DOHH2 (cell line): Measurements from ENCODE around the gene UCN3.

ENCODE experiments used
- H3F3A ChIP-seq: fragments of 200-600 bp; sonication (generic), shearing (Covaris generic); 2 replicates; pipeline ENCODE4 v1.6.0; 2016; ENCODE audit warnings: antibody characterized with exemption, mild to moderate bottlenecking; ENCODE audit not compliant: control insufficient read depth, insufficient read depth
- H3K27ac ChIP-seq: fragments of 200-600 bp; sonication (generic); 2 replicates; pipeline ENCODE4 v1.5.1; 2014; ENCODE audit warnings: low read depth, mild to moderate bottlenecking, low read length, moderate library complexity
- H3K27me3 ChIP-seq: fragments of 200-600 bp; sonication (generic); 2 replicates; pipeline ENCODE4 v1.6.1; 2014; ENCODE audit warnings: mild to moderate bottlenecking, low read length, mixed read lengths; ENCODE audit not compliant: control insufficient read depth
- H3K36me3 ChIP-seq: fragments of 200-600 bp; sonication (generic); 2 replicates; pipeline ENCODE4 v1.6.1; 2014; ENCODE audit warnings: mild to moderate bottlenecking, low read length, moderate library complexity, mixed read lengths; ENCODE audit not compliant: control insufficient read depth
- H3K4me1 ChIP-seq: fragments of 200-600 bp; sonication (generic); 2 replicates; pipeline ENCODE4 v1.6.1; 2014; ENCODE audit warnings: mild to moderate bottlenecking, low read length, mixed read lengths; ENCODE audit not compliant: control insufficient read depth
- H3K4me2 ChIP-seq: fragments of 200-600 bp; sonication (generic); 2 replicates; pipeline ENCODE4 v1.6.0; 2014; ENCODE audit warnings: mild to moderate bottlenecking, low read length, moderate library complexity
- H3K4me3 ChIP-seq: fragments of 200-600 bp; sonication (generic); 2 replicates; pipeline ENCODE4 v1.5.1; 2014; ENCODE audit warnings: mild to moderate bottlenecking, low read length, mixed read lengths
- H3K79me2 ChIP-seq: fragments of 200-600 bp; sonication (generic); 2 replicates; pipeline ENCODE4 v1.6.1; 2014; ENCODE audit warnings: mild to moderate bottlenecking, low read length, mixed read lengths; ENCODE audit not compliant: control insufficient read depth
- H3K9me2 ChIP-seq: fragments of 200-600 bp; sonication (generic); replicated peaks from 2 replicates; pipeline ENCODE4 v1.6.1; 2014; ENCODE audit warnings: mild to moderate bottlenecking, low read length, mixed read lengths; ENCODE audit not compliant: control insufficient read depth
- H3K9me3 ChIP-seq: fragments of 200-600 bp; sonication (generic); 2 replicates; pipeline ENCODE4 v1.6.1; 2014; ENCODE audit warnings: antibody characterized with exemption, low read length, mixed read lengths; ENCODE audit not compliant: control insufficient read depth, insufficient read depth
- H4K20me1 ChIP-seq: fragments of 200-600 bp; sonication (generic); 2 replicates; pipeline ENCODE4 v1.6.0; 2014; ENCODE audit warnings: low read depth, mild to moderate bottlenecking, antibody characterized with exemption, low read length, moderate library complexity; ENCODE audit not compliant: control insufficient read depth, insufficient read depth
- CTCF ChIP-seq: fragments of 200-600 bp; sonication (generic); IDR thresholded peaks from one replicate; pipeline ENCODE4 v1.5.1; 2014; ENCODE audit warnings: antibody characterized with exemption, mild to moderate bottlenecking, low read depth, low read length; ENCODE audit not compliant: poor library complexity, severe bottlenecking
- EZH2phosphoT487 ChIP-seq: fragments of 200-600 bp; sonication (generic); IDR thresholded peaks from 2 replicates; pipeline ENCODE4 v1.6.1; 2017; ENCODE audit warnings: borderline replicate concordance, mild to moderate bottlenecking, antibody characterized with exemption, low read length, moderate library complexity, mixed read lengths

The UCN3 gene

GRCh38 chr10:5343561-5343960, 21.2 kb upstream of the UCN3 start:
- Histone ChIP-seq H4K20me1 (no peaks in the 10 kb centered on the region), H3F3A (no peaks in the 10 kb centered on the region), H3K4me2 (no peak overlapping the region), H3K9me3 (no peaks in the 10 kb centered on the region), H3K4me1 (no peaks in the 10 kb centered on the region), H3K4me3 (no peak overlapping the region), H3K36me3 (no peaks in the 10 kb centered on the region), H3K9me2 (no peaks in the 10 kb centered on the region), H3K27ac (no peak overlapping the region), H3K27me3 (no peaks in the 10 kb centered on the region), H3K79me2 (no peaks in the 10 kb centered on the region)
- no peak for TF ChIP-seq CTCF
- TF ChIP-seq EZH2phosphoT487, result no peak

- no peaks in the 10 kb centered on the region for H3K9me3 ChIP-seq
- TF ChIP-seq EZH2phosphoT487 (no peak), CTCF (no peak)
- no peaks in the 10 kb centered on the region for H3K27me3 ChIP-seq
- no peak overlapping the region for H3K4me3 ChIP-seq
- no peaks in the 10 kb centered on the region for H4K20me1 ChIP-seq
- H3K27ac ChIP-seq, result no peak overlapping the region
- no peaks in the 10 kb centered on the region for H3K9me2 ChIP-seq
- H3K79me2 ChIP-seq, result no peaks in the 10 kb centered on the region
- no peaks in the 10 kb centered on the region for H3F3A ChIP-seq
- H3K36me3 ChIP-seq, result no peaks in the 10 kb centered on the region
- no peaks in the 10 kb centered on the region for H3K4me1 ChIP-seq
- no peak overlapping the region for H3K4me2 ChIP-seq
Observed at GRCh38 chr10:5343979-5344378, 20.8 kb upstream of the UCN3 start.

- no peaks in the 10 kb centered on the region for H3K9me2 ChIP-seq
- no peaks in the 10 kb centered on the region for H3K9me3 ChIP-seq
Observed at GRCh38 chr10:5344746-5345145, 20.0 kb upstream of the UCN3 start.

More at GRCh38 chr10:5344746-5345145, 20.0 kb upstream of the UCN3 start:
- Histone ChIP-seq H3K4me1 (no peaks in the 10 kb centered on the region), H3K27me3 (no peaks in the 10 kb centered on the region), H3K4me2 (no peak overlapping the region), H3K4me3 (no peak overlapping the region), H3K36me3 (no peaks in the 10 kb centered on the region), H3K27ac (no peak overlapping the region), H4K20me1 (no peaks in the 10 kb centered on the region), H3K79me2 (no peaks in the 10 kb centered on the region), H3F3A (no peaks in the 10 kb centered on the region)
- TF ChIP-seq CTCF (no peak), EZH2phosphoT487 (no peak)
